Caki2 (cell line): ENCODE data around the gene ACSM3. TPM values are rescaled to one million over a fixed set of nuclear protein-coding genes. Genes with fewer than 3 reads are reported as not detected.
"Not testable (repeated sequence)": the region's sequence is repeated elsewhere in the genome, so short reads cannot be mapped to it uniquely, and the experiment has no call there.

Source experiments
- DNase-seq: peaks from one replicate; pipeline ENCODE4 v3.0.0-alpha.2; 2015; ENCODE audit warnings: low read depth
- in situ Hi-C: cut with HindIII; loops from 2 replicates; pipeline ENCODE4 v1.10.0; 2016; ENCODE audit warnings: low sequenced_read_pairs, low pct_unique_long_range_greater_than_20kb, mixed read lengths
- total RNA-seq: library from RNA; depleted of rRNA; stranded (reverse); fragments of >200 nt; shearing (Covaris generic); gene quantifications from 2 replicates; pipeline ENCODE4 v1.2.3, GENCODE V29; 2014; ENCODE audit warnings: low replicate concordance

Gene ACSM3
- total RNA-seq, 1 experiment from 2014 or later: 48.5 TPM

DNA sequence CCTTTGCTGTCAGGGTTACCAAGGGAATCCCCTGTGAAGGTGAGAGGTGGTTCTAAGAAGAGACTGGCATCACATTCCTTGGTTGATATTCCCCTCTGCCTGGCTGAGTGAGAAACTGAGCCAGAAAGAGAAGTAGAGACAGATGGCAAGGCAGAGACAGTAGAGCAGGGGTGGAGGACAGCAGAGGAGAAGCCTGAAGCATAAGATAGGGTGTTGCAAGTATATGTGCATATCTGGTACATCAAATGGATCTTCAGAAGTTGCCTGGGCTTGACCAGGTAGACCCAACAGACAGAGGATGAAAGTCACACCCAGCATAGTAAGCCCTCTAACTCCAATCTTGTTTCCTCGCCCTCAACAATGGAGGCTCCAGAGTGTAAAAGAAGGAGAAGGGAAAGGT lies 14.3 kb upstream of the ACSM3 start:
- in situ Hi-C loops: no loop called here
- DNase-seq: no peak

GRCh38 chr16:20750558-20750957 lies 13.3 kb upstream of the ACSM3 start:
- DNase-seq: no peak
- in situ Hi-C loops: no loop called here

DNA sequence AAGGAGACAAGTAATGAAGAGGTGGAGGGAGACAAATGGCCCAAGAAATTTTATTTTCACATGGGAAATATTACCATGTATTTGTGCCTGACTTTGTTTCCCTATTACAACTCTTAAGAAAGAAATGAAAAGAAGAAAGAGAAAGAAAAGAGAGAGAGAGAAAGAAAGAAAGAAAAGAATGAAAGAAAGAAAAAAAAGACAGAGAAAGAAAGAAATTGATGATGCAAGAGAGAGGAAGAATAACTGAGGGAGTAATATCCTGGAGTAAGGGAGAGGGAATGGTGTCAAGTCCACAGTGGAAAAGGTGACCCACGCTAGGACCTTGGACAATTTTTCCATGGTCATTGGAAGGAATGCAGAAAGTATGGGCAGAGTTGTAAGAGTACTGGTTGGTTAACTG lies 10.1 kb upstream of the ACSM3 start:
- in situ Hi-C loops: no loop called here
- DNase-seq: no peak

DNA sequence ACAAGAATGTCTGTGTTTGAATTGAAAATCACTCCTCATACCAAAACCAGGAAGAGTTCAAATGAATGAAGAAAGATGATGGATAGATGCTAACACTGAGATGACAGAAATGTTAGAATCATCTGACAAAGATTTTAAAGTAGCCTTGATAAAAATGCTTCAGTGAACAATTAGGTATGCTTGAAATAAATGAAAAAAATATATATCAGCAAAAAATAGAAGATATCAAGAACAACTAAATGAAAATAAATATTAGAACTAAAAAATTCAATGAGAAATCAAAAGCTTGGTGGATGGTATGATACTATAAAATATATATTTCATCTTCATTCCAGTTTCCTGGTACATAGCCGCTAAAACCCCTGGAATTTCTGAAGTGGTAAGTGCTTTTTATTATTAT lies 8.6 kb upstream of the ACSM3 start:
- in situ Hi-C loops: no loop called here
- DNase-seq: no peak

DNA sequence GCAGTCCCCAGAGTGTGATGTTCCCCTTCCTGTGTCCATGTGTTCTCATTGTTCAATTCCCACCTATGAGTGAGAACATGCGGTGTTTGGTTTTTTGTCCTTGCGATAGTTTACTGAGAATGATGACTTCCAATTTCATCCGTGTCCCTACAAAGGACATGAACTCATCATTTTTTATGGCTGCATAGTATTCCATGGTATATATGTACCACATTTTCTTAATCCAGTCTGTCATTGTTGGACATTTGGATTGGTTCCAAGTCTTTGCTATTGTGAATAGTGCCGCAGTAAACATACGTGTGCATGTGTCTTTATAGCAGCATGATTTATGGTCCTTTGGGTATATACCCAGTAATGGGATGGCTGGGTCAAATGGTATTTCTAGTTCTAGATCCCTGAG lies 8.0 kb upstream of the ACSM3 start:
- in situ Hi-C loops, DNase-seq: not testable (repeated sequence)

- in situ Hi-C loops: no loop called here
- DNase-seq: no peak
Measured at GRCh38 chr16:20760346-20760745, 3.5 kb upstream of the ACSM3 start.

- in situ Hi-C loops: no loop called here
- DNase-seq: no peak
Measured at GRCh38 chr16:20761175-20761574, 2.6 kb upstream of the ACSM3 start.

DNA sequence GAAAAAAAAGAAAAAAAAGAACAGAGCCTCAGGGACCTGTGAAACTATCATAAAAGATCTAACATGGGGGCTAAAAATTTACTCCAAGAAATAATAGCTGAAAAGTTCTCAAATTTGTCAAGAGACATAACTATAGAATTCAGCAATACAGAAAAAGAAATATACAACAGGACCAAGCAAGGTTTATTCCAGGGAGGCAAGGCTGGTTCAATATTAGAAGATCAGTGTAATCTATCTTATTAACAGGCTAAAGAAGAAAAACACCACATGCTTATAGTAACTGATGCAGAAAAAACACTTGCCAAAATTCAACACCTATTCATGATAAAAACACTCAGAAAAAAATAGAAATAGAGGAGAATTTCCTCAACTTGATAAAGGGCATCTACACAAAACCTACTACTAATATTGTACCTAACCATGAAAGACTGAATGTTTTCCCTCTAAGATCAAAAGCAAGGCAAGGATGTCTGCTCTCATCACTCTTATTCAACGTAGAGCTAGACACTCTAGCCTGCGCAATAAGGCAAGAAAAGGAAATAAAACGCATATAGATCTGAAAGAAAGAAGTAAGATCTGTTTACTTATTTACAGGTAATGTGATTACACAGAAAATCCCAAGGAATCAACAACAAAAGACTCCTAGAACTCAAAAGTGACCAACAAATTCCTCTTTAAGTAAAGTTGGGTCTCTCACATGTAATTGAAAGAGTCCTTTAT lies 1.2 kb upstream of the ACSM3 start:
- in situ Hi-C loops: no loop called here
- no peak for DNase-seq

- DNase-seq, in situ Hi-C loops: not testable (repeated sequence)
Measured at GRCh38 chr16:20764448-20764847, 634 bp downstream of the ACSM3 start.

- DNase-seq: no peak
- in situ Hi-C loops: no loop called here
Measured at GRCh38 chr16:20765732-20766131, 1.9 kb downstream of the ACSM3 start.

DNA sequence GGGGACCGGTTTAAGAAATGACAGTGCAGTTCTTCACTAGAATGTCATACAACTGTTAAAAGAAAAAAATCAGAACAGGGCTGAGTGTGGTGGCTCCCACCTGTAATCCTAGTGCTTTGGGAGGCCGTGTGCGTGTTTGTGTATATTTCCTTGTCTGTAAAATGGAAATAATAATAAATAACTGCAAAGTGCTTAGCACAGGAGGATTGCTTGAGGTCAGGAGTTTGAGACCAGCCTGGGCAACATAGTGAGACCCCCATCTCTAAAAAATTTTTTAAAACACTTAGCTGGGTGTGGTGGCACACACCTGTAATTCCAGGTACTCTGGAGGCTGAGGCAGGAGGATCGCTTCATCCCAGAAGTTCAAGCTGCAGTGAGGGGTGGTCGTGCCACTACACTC lies 2.5 kb downstream of the ACSM3 start:
- no peak for DNase-seq
- in situ Hi-C loops: no loop called here

- DNase-seq: no peak
- in situ Hi-C loops: no loop called here
Measured at GRCh38 chr16:20767577-20767976, 3.8 kb downstream of the ACSM3 start.

DNA sequence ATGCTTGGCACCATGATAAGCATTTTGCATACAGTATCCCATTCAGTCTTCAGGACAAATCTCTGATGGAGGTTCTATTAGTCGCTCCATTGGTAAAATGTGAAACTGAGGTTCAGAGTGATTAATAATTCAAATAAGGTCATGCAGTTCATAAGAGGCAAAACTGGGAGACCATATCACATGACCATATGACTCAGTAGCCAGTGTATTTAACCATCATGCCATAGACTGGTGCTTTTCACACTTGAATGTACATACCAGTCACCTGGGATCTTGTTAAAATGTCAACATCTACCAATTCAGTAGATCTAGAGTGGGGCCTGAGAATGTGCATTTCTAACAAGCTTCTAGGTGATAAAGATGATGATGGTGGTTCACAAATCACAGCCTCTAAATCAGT lies 4.3 kb downstream of the ACSM3 start:
- in situ Hi-C loops: no loop called here
- peak; percentile 40 for DNase-seq

DNA sequence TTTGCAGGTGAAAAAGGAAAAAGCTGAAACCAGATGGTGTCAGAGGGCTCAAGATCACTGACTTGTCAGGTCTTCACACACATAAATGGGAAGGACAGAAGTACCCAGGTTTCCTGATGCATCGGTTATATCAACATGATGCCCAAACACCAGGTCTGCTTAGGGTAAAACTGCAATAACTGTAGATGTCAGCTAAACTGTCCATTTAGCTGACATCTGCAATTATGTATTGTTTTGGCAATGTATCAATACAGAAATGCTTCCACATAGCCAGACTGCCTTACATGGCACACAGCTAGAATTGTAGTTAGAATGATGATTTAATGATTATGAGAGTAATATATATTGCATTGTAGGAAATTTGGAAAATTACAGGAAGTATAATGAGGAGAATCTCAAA lies 5.0 kb downstream of the ACSM3 start:
- in situ Hi-C loops: no loop called here
- no peak for DNase-seq

DNA sequence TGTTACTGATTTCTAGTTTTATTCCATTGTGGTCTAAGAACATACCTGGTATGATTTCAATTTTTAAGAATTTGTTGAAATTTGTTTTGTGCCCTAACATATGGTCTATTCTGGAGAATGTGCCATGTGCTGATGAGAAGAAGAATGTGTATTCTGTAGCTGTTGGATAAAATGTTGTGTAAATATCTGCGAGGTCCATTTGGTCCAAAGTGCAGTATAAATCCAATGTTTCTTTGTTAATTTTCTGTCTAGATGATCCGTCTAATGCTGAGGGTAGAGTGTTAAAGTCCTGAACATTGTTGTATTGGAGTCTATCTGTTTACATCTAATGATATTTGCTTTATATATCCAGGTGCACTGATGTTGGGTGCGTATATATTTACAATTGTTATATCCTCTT lies 9.9 kb downstream of the ACSM3 start:
- in situ Hi-C loops: no loop called here
- DNase-seq: no peak

DNA sequence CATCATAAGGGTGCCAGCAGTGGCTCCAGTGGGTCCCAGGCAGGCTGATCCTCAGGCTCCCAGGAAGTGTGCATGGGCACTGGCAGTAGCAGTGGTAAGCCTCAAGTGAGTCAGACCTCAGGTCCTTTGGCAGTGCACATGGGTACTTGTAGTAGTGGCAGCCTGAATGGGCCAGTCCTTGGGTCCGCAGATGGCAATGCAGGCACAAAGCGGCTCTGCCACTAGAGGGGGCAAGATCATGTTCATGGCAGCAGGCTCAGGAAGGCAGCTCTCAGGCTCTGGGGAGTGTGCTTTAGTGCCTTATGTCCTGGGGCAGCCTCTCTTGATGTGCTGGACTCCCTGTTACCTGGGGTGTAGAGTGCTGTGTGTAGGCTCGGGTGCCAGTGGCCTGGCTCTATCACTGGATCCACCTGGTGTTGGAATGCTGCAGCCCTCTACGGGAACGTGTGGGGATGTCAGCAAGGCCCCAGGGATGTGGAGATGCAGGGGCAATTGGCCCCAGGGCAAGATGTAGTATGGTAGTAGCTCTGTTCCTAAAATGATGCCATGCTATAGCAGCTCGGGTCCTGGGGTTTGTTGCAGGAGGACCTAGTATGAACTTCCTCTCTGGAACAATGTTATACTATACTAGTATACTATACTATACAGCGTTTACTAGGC lies 11.0 kb downstream of the ACSM3 start:
- in situ Hi-C loops: no loop called here
- peak; percentile 38 for DNase-seq

- in situ Hi-C loops: no loop called here
- DNase-seq: no peak
Measured at GRCh38 chr16:20781697-20782096, 17.9 kb downstream of the ACSM3 start.

GRCh38 chr16:20782470-20782869 lies 18.7 kb downstream of the ACSM3 start:
- DNase-seq: no peak
- in situ Hi-C loops: no loop called here

DNA sequence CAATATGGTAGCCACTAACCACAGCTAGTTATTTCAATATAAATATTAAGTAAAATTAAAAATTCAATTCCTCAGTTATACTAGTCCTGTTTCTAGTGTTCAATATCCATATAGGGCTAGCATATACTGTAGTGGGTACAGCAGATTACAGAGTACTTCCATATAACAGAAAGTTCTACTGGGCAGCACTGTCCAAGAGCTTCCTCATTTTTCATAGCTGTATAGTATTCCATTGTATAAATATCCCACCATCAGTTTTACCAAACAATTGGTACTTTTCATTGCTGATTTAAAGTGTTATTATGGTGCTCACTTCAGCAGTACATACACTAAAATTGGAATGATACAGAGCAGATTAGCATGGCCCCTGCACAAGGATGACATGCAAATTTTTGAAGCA lies 20.4 kb downstream of the ACSM3 start:
- in situ Hi-C loops: no loop called here
- no peak for DNase-seq

DNA sequence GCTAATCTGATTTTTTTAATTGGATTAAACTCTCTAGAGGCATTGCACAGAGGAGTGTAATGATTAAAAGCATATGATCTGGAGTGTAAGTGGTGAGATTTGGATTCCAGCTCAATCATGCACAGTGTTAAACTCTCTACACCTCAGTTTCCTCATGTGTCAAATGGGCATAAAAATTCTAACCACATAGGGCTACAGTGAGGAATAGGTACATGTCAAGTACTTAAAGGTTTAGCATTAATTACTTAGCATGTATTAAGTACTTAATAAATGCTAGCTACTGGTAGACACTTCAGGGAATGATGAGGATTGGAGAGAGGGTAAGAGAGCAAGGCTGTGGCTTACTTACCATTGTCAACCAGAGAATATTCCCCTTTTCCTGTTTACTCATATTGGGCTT lies 25.3 kb downstream of the ACSM3 start:
- DNase-seq: no peak
- in situ Hi-C loops: no loop called here
